ENCODE measurements around the gene CCDC154. TPM values are rescaled to one million over a fixed set of nuclear protein-coding genes. Genes with fewer than 3 reads are reported as not detected.

The CCDC154 gene
- total and polyA plus RNA-seq, 2 of the 4 experiments (the other 2 are of a cell fraction) = 0.09 TPM; not detected in 1

- Histone ChIP-seq H4K5ac (ENCODE audit: low read depth, low read length) (no peak overlapping the region), H4K8ac (ENCODE audit: low read depth in 2 of 2, low read length in 2 of 2) (no peak overlapping the region), H3K9me1 (ENCODE audit: insufficient read depth, low read length) (no peaks in the 10 kb centered on the region), H4K91ac (ENCODE audit: insufficient read depth, low read depth, low read length) (no peak overlapping the region), H4K20me1 (ENCODE audit: insufficient read depth, low read length) (no peaks in the 10 kb centered on the region), H3K36me3 (ENCODE audit: control insufficient read depth, insufficient read depth, low read length) (peaks cover 35% of the 10 kb centered on the region), H3K79me1 (ENCODE audit: low read depth in 1 of 2, low read length in 2 of 2) (no peaks in the 10 kb centered on the region), H2BK20ac (ENCODE audit: low read depth, low read length) (no peak overlapping the region), H2AFZ (replicated peaks; ENCODE audit: low read length, poor library complexity) (no peak overlapping the region), H3K4me1 (ENCODE audit: control insufficient read depth, insufficient read depth, low read length) (no peaks in the 10 kb centered on the region), H3K14ac (replicated peaks; ENCODE audit: low read depth, low read length) (no peak overlapping the region), H2BK5ac (ENCODE audit: low read depth, low read length, poor library complexity, severe bottlenecking) (no peak overlapping the region), H3K27me3 (ENCODE audit: control insufficient read depth, insufficient read depth, low read length) (no peaks in the 10 kb centered on the region), H3K27ac (ENCODE audit: insufficient read depth, low read length) (no peak overlapping the region), H3K23ac (ENCODE audit: low read depth, low read length) (no peak overlapping the region), H3K9me3 (ENCODE audit: control insufficient read depth, insufficient read depth, low read length) (no peaks in the 10 kb centered on the region), H3K18ac (ENCODE audit: low read depth, low read length) (no peak overlapping the region), H3K4me3 (ENCODE audit: insufficient read depth, low read depth, low read length) (no peak overlapping the region), H3K4ac (ENCODE audit: low read depth, low read length) (no peak overlapping the region), H3K9ac (ENCODE audit: low read depth, low read length) (no peak overlapping the region), H2BK15ac (ENCODE audit: low read depth, low read length) (no peak overlapping the region), H2BK120ac (ENCODE audit: low read depth, low read length) (no peak overlapping the region), H2AK5ac (ENCODE audit: low read depth, low read length) (no peak overlapping the region), H2AK9ac (replicated peaks; ENCODE audit: low read depth, low read length, poor library complexity) (no peak overlapping the region), H3K56ac (ENCODE audit: extremely low read depth, insufficient read depth, low read length) (no peak overlapping the region), H3K4me2 (ENCODE audit: low read depth, low read length) (no peak overlapping the region)
- BruUV-seq (replicated peaks) = no TSS peak
- dilution Hi-C loops (cut with HindIII; ENCODE audit: low sequenced_read_pairs, unreplicated experiment) = no loop called here
- intact Hi-C loops (cut with micrococcal nuclease) = no loop called here
- CTCF ChIA-PET = no interaction called here
- ATAC-seq (ENCODE audit: low read depth) (no peak), DNase-seq (no peak)
- in situ Hi-C loops (cut with MboI; ENCODE audit: low sequenced_read_pairs) = no loop called here
- WGBS, 2 experiments (ENCODE audit: extremely low coverage in 2 of 2, insufficient read length in 1 of 2) = 90% methylated on average over 5 of the region's 22 CpGs; no CpG with 5 or more reads in 1 of the 2 experiments
- POLR2A ChIA-PET (ENCODE audit: unreplicated experiment) = no interaction called here
- no peak for TF ChIP-seq FOS (IDR thresholded peaks at IDR 0.05; ENCODE audit: low read depth, low read length)
- TF ChIP-seq CHD1 (IDR thresholded peaks at IDR 0.05; ENCODE audit: low read depth, low read length) = no peak
- TF ChIP-seq MXI1 (IDR thresholded peaks at IDR 0.05; ENCODE audit: borderline replicate concordance, low read depth, low read length) = no peak
- TF ChIP-seq SMC3 (IDR thresholded peaks at IDR 0.05; ENCODE audit: low read depth, low read length) = no peak
- no peak for TF ChIP-seq RFX5 (IDR thresholded peaks at IDR 0.05; ENCODE audit: low read depth, low read length)
- TF ChIP-seq MAZ (IDR thresholded peaks at IDR 0.05; ENCODE audit: borderline replicate concordance, low read depth, low read length) = no peak
- no peak for TF ChIP-seq RCOR1 (IDR thresholded peaks at IDR 0.05; ENCODE audit: insufficient replicate concordance, low read length)
- TF ChIP-seq BHLHE40 (IDR thresholded peaks at IDR 0.05; ENCODE audit: low read depth, low read length) = no peak
- TF ChIP-seq NFE2L2 (IDR thresholded peaks at IDR 0.05; ENCODE audit: low read depth, low read length) = no peak
- no peak for TF ChIP-seq MAFK (IDR thresholded peaks at IDR 0.05; ENCODE audit: low read depth, low read length)
- no peak for TF ChIP-seq CTCF (conservative IDR thresholded peaks at IDR 0.05; ENCODE audit: low read depth, low read length)
- TF ChIP-seq USF2 (IDR thresholded peaks at IDR 0.05; ENCODE audit: low read depth, low read length) = no peak
- TF ChIP-seq RAD21 (IDR thresholded peaks at IDR 0.05; ENCODE audit: low read length) = no peak
- no peak for TF ChIP-seq ELK1 (IDR thresholded peaks at IDR 0.05; ENCODE audit: borderline replicate concordance, low read depth, low read length)
- no peak for TF ChIP-seq POLR2A (IDR thresholded peaks at IDR 0.05; ENCODE audit: low read depth, low read length)
- TF ChIP-seq CEBPB (IDR thresholded peaks at IDR 0.05; ENCODE audit: low read depth, low read length) = no peak
Measured at GRCh38 chr16:1395444-1396031, 48.8 kb downstream of the CCDC154 start.

Measured in IMR-90 (cell line).